K562 (cell line): Measurements from ENCODE around the gene ABHD14A. TPM values are rescaled to one million over a fixed set of nuclear protein-coding genes. Genes with fewer than 3 reads are reported as not detected.
A peak's percentile ranks its signal among the peaks of the same experiment; 100 is the strongest.

Experiments used
- CBFA2T3 ChIP-seq: fragments of 450-650 bp; IDR thresholded peaks from 2 replicates; pipeline ENCODE4 v1.6.1; 2017
- ESRRA ChIP-seq: fragments of 450-650 bp; IDR thresholded peaks from 2 replicates; pipeline ENCODE4 v1.6.1; 2014; ENCODE audit warnings: low read depth, mild to moderate bottlenecking, moderate library complexity, borderline replicate concordance
- ETV5 ChIP-seq: sonication (generic); formaldehyde crosslinking; IDR thresholded peaks from 2 replicates; pipeline ENCODE4 v1.4.0; 2020; ENCODE audit warnings: low read depth, mild to moderate bottlenecking, missing genetic modification reagents
- HDAC3 ChIP-seq: fragments of 450-650 bp; IDR thresholded peaks from 2 replicates; pipeline ENCODE4 v1.6.1; 2018; ENCODE audit warnings: borderline replicate concordance, mild to moderate bottlenecking, moderate library complexity; ENCODE audit not compliant: partially characterized antibody
- HSF4 ChIP-seq: fragments of 250-450 bp; sonication (Bioruptor Pico); IDR thresholded peaks from 2 replicates; pipeline ENCODE4 v2.1.2; 2022; ENCODE audit warnings: mild to moderate bottlenecking, moderate library complexity, borderline replicate concordance
- MCM7 ChIP-seq, 2 experiments: fragments of 450-650 bp; IDR thresholded peaks; 2 replicates each; pipeline ENCODE4 v1.6.1; 2016 to 2018
- PHTF2 ChIP-seq: fragments of 250-450 bp; sonication (Bioruptor Pico); IDR thresholded peaks from 2 replicates; pipeline ENCODE4 v1.5.0; 2021; ENCODE audit warnings: mild to moderate bottlenecking
- ZNF121 ChIP-seq: sonication (generic); formaldehyde crosslinking; conservative IDR thresholded peaks from 2 replicates; pipeline ENCODE4 v1.8.0; 2022; ENCODE audit warnings: missing genetic modification reagents
- ZNF274 ChIP-seq: IDR thresholded peaks from 2 replicates; pipeline ENCODE4 v1.6.1; 2011; ENCODE audit warnings: low read depth, mild to moderate bottlenecking, low read length, moderate library complexity, borderline replicate concordance
- ZNF699 ChIP-seq: fragments of 250-450 bp; sonication (Bioruptor Pico); IDR thresholded peaks from 2 replicates; pipeline ENCODE4 v1.8.0; 2021; ENCODE audit warnings: mild to moderate bottlenecking, moderate library complexity; ENCODE audit not compliant: insufficient replicate concordance
- polyA plus RNA-seq, 8 experiments: library from polyadenylated mRNA; depleted of rRNA in 4 of 8; stranded (reverse) in 5 of 8; unstranded in 3 of 8; fragments of >200 nt; fragmentation: Nextera tagmentation in 2 of 8; fragmentation: Illumina TruSeq in 1 of 8; extraction: Ambion mirVana in 2 of 8; extraction: Trizol in 1 of 8; gene quantifications; 2 replicates each; pipeline versions ENCODE4 v1.2.1 to v1.2.3, GENCODE V29; 2011 to 2014; ENCODE audit warnings: inconsistent platforms in 1 of 8, missing spikeins in 1 of 8
- total RNA-seq, 7 experiments: library from RNA; depleted of rRNA in 6 of 7; stranded (reverse); fragments of >200 nt in 6 of 7; fragmentation: Illumina TruSeq in 2 of 7; extraction: Trizol in 2 of 7; gene quantifications; 2 replicates each; pipeline versions ENCODE4 v1.2.1 to v1.2.3, GENCODE V29; 2011 to 2021; ENCODE audit warnings: low replicate concordance in 1 of 7
- TF ChIP-seq, protein P1 (sequence below), 3 experiments: IDR thresholded peaks in 2 of 3; conservative IDR thresholded peaks in 1 of 3; 2 replicates each; pipeline ENCODE4 v1.5.1; 2011 to 2012; ENCODE audit warnings: low read length in 3 of 3, mild to moderate bottlenecking in 3 of 3, control low read depth in 2 of 3, improper control_type of control experiment in 1 of 3, inconsistent platforms in 1 of 3, low read depth in 1 of 3, mixed read lengths in 1 of 3, moderate library complexity in 1 of 3; ENCODE audit not compliant: insufficient read depth in 2 of 3
- TF ChIP-seq, protein P2 (sequence below): fragments of 250-450 bp; sonication (Bioruptor Pico); IDR thresholded peaks from 2 replicates; pipeline ENCODE4 v1.4.0; 2020; ENCODE audit warnings: mild to moderate bottlenecking, moderate library complexity
- TF ChIP-seq, protein P3 (sequence below): fragments of 450-650 bp; formaldehyde crosslinking; IDR thresholded peaks from 2 replicates; pipeline ENCODE4 v1.4.0; 2022; ENCODE audit warnings: missing genetic modification characterization
- TF ChIP-seq, protein P4 (sequence below): fragments of 250-450 bp; sonication (Bioruptor Pico); IDR thresholded peaks from 2 replicates; pipeline ENCODE4 v1.4.0; 2020; ENCODE audit warnings: mild to moderate bottlenecking

The ABHD14A gene
- total and polyA plus RNA-seq, 9 of the 15 experiments (the other 6 are each of a cell fraction or from before 2014, with no cell fraction given): 0.90 to 10.5 (median 8.3) TPM

DNA sequence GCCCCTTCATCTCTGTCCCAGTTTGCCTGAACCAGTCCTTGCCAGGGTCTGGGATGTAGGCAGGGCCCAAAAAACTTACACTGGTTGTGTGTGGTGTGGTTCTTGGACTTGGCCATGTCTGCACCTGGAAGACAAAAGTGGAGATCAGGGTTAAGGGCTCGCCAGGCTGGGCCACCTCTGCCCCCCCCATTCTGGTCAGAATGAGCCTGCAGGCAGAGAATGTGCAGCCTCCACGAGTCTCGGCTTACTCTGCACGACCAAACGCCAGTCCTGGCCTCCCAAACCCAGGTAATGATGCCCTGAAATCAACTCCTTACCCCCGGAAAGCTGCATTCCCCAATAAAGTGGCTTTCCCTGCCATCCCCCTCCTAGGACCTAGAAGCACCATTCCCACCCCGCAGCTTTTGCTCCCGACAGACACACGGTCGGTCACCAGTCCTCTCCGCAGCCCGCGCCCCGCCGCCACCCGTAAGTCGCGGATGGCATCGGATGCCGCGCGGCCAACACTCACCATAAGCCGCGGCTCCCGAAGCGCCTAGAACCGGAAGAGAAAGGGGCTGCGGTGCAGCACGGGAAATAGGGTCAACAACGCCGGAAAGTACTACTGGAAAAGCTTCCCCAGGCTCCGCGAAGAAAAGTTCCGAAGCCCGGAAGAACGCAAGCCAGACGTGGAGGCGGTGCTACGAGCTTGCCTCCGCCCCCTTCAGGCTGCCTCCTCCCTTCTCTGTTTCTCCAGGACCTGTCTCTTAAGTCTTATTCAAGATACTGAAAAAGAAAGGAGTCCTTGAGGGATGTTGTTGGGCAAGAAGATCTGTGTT lies 20.7 kb downstream of the ABHD14A start, which contains the start of gene RPL29 (continued):
- TF ChIP-seq, protein P1, sequence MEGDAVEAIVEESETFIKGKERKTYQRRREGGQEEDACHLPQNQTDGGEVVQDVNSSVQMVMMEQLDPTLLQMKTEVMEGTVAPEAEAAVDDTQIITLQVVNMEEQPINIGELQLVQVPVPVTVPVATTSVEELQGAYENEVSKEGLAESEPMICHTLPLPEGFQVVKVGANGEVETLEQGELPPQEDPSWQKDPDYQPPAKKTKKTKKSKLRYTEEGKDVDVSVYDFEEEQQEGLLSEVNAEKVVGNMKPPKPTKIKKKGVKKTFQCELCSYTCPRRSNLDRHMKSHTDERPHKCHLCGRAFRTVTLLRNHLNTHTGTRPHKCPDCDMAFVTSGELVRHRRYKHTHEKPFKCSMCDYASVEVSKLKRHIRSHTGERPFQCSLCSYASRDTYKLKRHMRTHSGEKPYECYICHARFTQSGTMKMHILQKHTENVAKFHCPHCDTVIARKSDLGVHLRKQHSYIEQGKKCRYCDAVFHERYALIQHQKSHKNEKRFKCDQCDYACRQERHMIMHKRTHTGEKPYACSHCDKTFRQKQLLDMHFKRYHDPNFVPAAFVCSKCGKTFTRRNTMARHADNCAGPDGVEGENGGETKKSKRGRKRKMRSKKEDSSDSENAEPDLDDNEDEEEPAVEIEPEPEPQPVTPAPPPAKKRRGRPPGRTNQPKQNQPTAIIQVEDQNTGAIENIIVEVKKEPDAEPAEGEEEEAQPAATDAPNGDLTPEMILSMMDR (IDR thresholded peaks at IDR 0.05 in 2 of 3, conservative IDR thresholded peaks at IDR 0.05 in 1 of 3; ENCODE audit: insufficient read depth in 2 of 3, low read depth in 1 of 3, low read length in 3 of 3): no peak
- TF ChIP-seq ESRRA: peak; percentile 65; the same call in 1 of the 2 replicates
- TF ChIP-seq ETV5 (CRISPR knock-in tag): peak; percentile 93
- no peak for TF ChIP-seq ZNF274
- no peak for TF ChIP-seq CBFA2T3
- TF ChIP-seq HDAC3: no peak
- no peak for TF ChIP-seq PHTF2
- TF ChIP-seq, protein P2, sequence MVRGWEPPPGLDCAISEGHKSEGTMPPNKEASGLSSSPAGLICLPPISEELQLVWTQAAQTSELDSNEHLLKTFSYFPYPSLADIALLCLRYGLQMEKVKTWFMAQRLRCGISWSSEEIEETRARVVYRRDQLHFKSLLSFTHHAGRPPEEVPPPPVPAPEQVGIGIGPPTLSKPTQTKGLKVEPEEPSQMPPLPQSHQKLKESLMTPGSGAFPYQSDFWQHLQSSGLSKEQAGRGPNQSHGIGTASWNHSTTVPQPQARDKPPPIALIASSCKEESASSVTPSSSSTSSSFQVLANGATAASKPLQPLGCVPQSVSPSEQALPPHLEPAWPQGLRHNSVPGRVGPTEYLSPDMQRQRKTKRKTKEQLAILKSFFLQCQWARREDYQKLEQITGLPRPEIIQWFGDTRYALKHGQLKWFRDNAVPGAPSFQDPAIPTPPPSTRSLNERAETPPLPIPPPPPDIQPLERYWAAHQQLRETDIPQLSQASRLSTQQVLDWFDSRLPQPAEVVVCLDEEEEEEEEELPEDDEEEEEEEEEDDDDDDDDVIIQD: no peak
- TF ChIP-seq ZNF699 (CRISPR knock-in tag): no peak
- no peak for TF ChIP-seq HSF4 (CRISPR knock-in tag)
- no peak for TF ChIP-seq ZNF121 (CRISPR knock-in tag)
- TF ChIP-seq MCM7 (IDR thresholded peaks at IDR 0.05): no peak
- TF ChIP-seq, protein P3, sequence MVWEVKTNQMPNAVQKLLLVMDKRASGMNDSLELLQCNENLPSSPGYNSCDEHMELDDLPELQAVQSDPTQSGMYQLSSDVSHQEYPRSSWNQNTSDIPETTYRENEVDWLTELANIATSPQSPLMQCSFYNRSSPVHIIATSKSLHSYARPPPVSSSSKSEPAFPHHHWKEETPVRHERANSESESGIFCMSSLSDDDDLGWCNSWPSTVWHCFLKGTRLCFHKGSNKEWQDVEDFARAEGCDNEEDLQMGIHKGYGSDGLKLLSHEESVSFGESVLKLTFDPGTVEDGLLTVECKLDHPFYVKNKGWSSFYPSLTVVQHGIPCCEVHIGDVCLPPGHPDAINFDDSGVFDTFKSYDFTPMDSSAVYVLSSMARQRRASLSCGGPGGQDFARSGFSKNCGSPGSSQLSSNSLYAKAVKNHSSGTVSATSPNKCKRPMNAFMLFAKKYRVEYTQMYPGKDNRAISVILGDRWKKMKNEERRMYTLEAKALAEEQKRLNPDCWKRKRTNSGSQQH (CRISPR knock-in tag): 0 out of 2 replicates have a peak, but pooled peaks have one; percentile 42
- TF ChIP-seq, protein P4, sequence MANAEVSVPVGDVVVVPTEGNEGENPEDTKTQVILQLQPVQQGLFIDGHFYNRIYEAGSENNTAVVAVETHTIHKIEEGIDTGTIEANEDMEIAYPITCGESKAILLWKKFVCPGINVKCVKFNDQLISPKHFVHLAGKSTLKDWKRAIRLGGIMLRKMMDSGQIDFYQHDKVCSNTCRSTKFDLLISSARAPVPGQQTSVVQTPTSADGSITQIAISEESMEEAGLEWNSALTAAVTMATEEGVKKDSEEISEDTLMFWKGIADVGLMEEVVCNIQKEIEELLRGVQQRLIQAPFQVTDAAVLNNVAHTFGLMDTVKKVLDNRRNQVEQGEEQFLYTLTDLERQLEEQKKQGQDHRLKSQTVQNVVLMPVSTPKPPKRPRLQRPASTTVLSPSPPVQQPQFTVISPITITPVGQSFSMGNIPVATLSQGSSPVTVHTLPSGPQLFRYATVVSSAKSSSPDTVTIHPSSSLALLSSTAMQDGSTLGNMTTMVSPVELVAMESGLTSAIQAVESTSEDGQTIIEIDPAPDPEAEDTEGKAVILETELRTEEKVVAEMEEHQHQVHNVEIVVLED (CRISPR knock-in tag): no peak
